ENCODE results near the gene RNF150.

The RNF150 gene

DNA sequence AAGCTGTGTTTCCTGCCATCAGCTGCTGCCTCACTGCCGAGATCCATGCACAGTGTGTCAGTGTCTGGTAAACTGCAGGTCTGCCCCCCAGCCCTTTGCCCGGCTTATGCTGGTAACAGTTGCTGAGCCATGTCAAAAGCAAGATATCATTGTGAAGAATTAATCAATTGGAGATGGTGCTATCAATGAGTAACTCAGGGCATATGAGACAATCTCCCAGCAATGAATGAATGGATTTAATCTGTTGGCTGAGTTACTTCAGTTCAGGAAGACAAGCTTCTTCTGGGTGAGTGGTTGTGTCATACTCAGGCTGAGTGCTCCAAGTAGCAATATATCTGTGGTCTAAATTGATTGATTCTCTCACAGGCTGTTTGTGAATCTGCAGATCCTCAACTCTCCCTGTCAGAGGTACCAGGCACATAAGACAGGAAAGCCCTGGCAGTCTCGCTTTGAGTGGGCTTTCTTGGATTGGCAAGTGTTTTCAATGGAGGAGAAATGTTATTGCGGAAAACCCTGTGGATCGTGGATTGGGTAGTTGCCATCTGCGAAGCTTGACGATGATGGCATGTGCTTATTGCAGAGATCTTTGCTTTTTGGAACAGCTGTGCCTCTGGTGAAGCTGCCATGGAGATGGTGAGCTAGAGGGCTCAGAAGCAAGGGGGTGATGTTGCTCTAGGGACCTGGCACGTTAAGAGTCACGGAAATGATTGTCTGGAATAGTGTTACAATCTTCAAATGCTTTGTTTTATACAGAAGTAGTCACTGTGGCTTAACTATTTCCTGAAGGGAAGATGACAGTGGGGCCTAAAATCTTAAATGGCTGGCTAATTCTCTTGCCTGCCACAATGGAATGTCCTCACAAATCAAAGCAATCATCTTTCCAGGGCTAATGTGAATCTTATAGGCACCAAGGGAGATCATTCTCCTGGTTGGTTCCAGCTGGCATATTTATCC, 229.5 kb downstream of the RNF150 start:
- DNase-seq = no peak

DNA sequence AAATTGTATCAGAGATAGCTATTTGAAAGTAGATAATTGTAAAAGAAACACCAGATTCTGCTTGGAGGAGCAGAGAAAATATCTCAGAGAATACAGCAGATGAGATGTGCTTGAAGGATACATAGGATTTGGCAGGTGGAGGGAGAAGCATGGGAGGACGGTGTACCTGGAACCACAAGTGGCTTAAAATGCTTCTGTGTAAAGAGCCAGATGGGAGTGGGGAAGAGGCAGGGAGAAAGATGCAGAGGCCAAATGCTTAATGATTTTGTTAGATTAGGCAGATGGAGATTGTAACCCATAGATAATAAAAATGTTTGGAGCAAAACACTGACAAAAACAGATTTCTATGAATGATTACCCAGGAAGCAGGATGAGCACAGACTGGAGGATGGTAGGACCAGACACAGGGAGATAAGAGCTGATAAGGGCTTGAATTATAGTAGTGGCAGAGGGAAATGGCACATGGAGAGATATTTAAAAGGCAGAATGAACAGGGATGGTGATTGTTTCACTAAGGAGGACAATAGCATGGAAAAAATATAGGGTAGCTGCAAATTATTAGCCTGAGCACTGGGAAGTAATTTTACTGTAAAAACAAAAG, 231.4 kb downstream of the RNF150 start:
- DNase-seq = no peak

- no peak for DNase-seq
These were observed 239.3 kb downstream of the RNF150 start for GRCh38 chr4:140893939-140894338.

- no peak for DNase-seq
These were observed 245.2 kb downstream of the RNF150 start for GRCh38 chr4:140888054-140888453.

DNA sequence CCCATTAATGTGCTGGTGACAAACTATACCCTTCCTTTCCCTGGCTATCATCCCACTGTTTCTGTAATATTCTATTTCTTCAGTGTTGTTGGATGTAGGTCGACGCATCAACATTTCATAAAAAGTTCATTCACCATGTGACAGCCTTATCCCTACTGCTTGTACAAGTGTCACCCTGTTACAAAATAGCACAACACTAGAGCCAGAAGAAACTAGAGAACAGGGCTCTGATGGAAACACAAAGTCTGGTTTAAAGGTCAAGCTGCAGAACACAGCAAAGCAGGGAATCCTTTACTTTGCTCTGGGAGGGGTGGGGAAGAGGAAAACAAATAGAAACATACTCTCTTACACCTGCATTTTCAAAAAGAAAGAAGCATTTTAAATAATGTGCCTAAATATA, 245.8 kb downstream of the RNF150 start:
- no peak for DNase-seq

DNA sequence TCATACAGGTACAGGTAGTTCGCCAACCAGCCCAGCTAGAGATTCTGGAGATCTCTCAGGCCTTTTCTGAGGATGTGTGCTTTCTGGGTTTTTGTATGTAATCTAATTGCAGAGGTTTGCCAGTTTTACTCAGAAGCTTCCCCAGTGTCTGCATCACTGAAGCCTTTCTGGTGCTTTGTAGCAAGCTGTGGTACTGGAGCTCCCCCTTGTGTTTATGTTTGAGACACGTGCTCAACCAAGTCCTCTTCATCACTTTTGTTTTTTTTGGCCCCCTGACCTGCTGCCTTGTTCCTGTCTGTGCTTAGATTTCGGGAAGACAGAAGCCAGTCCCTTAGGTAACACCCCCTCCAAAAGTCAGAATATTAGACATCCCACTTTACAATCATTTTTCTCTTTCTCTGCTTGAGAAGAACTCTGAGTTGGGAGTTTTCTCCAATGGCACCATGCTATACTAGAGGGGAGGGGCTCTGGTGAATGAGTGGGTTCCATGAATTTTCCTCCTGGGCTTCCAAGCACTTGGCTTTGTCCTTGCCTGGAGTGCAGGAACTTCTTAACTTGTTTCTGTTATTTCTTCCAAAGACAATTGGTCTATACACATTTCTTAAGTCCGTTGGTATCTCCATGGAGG, 248.7 kb downstream of the RNF150 start:
- no peak for DNase-seq

DNA sequence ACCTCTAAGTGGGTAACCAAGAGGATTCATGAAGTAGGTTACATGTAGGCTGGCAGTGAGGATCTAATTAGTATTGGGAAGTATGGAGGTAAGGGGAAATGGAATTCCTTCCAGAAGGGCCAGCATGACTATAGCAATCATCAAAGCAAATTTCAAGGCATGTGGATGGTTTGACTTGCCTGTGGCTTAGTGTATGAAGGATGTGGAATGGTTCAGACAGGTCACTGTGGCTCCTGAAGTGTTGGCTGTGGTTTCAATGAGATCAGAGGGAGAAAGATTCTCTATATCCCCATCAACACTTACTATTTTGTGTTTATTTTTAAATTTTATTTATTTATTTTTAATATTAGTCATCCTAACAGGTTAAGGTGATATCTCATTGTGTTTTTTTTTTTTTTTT, 255.5 kb downstream of the RNF150 start:
- DNase-seq = no peak

DNA sequence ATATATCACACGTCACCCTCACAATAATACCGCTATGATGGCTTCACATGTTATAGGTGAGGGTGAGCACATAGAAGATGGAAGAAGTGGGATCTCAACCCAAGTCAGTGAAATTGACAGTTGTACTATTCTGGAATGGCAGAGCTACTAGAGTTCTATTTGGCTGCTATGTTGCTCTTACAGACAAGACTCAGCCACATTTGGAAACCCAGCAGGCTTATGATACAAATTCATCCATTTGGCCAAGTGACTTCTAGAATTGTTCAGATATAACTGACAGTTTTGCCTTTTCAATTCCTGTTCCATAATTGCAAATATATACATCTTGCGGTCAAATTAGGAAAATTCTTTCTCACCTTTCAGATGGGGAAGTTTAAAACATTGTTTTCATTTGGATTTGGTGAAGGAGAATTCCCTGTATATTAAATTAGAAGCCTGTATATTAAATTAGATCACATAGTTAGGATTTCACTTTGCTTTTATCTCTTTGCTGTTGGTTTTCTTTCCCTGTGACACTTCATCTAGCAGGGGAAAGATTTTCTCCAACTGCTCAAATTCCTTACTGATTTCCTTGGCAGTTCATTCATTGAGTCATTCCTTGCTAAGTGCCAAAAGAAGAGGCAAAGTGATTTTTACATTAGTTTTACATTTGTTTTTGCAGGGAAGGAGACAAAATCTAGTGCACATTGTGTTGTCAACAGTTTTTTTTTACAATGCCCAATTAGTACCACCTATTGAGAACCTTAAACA, 256.5 kb downstream of the RNF150 start:
- no peak for DNase-seq

- DNase-seq = no peak
These were observed 257.4 kb downstream of the RNF150 start for GRCh38 chr4:140875746-140876452.

DNA sequence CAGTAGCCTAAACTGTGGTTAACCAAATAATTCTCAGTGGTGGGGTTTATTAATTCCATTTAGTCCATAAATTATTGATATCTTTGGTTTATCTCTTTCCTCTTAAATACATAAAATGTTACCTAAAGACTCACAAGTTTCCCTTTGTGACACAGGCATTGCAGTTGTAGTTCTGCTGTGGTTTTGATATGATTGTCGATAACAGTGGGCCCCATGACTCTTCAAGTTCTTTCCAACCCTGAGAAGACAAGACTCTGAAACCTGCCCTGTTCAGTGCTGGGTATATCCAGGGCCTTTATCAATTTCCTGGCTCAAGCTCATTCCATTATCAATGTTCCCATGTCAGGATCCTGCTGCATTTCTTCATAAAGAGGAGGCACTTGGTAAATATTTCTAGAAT, 259.2 kb downstream of the RNF150 start:
- no peak for DNase-seq

GRCh38 chr4:140871368-140871767, 261.9 kb downstream of the RNF150 start:
- no peak for DNase-seq

DNA sequence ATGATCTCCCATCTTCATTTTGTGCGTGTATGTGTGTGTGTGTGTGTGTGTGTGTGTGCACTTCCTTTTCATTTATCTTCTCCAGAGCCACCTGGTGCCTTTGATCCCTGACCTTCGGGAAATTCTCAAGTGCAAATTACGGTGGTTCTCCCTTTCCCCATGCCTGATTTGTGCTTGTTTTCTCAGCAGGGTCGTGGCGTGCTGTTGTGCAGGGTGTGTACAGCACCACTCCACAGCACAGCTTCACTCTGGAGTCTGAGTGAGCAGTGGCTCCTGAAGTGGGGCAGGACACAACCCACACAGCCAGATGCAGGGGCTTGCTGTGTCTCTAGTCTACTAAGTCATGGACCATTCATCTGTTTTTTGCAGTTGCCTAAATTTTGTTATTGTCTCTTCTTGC, 262.8 kb downstream of the RNF150 start:
- no peak for DNase-seq

GRCh38 chr4:140869446-140869845, 263.8 kb downstream of the RNF150 start:
- no peak for DNase-seq

DNA sequence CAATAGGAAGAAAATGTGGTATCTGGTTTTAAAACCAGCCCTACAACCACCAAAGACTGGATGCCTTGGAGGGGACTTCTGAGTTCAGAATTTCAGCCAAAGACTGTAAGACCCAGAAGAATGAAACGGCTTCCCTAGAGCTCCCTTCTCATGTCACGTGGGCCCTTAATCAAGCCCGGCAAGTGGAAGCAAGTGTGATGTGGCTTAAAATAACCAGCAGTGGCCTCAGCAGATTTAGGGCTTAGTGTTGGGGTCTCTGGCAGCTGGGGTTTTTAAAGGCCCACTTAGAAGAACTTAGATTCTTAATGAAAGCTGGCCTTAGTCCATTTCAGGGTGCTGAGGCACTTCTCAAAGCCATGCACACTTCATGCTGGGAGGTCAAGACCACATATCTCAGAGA, 265.9 kb downstream of the RNF150 start:
- no peak for DNase-seq

- DNase-seq = no peak
These were observed 266.7 kb downstream of the RNF150 start for GRCh38 chr4:140866492-140867005.

GRCh38 chr4:140865253-140866217, 267.7 kb downstream of the RNF150 start:
- DNase-seq = no peak

DNA sequence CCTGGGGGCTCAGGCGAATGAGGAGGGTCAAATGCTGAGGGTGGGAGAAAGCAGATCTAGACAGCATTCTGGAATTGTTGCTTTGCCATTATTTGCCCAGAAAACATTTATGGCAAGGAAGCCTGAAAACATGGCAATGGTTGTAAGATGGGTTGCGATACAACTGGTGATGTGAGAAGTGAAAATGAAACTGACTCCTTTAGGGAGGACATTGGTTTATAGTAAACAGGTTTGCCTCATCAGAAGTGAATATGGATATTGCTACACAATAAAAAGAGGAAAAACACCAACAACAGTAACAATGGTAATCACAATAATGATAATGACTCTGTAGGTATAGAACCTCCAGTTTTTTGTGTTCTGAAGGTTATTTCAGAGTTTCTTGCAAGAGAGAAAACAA, 270.1 kb downstream of the RNF150 start:
- no peak for DNase-seq

- no peak for DNase-seq
These were observed 271.2 kb downstream of the RNF150 start for GRCh38 chr4:140862177-140862442.

- DNase-seq = no peak
These were observed 271.7 kb downstream of the RNF150 start for GRCh38 chr4:140861359-140862176.

GRCh38 chr4:140858897-140859296, 274.4 kb downstream of the RNF150 start:
- no peak for DNase-seq

Measured in NCI-H510A (cell line).